Caco-2 (cell line): Measurements from ENCODE around the gene WNT3A. TPM values are rescaled to one million over a fixed set of nuclear protein-coding genes. Genes with fewer than 3 reads are reported as not detected.

Experiments
- BruUV-seq: library from RNA; stranded (reverse); fragments of 400-500 nt; replicated peaks from 2 replicates; lab custom pipeline; 2021; lab: Mats Ljungman, UMichigan
- CTCF ChIA-PET: fragments of 300-600 bp; sonication (Branson Sonifier 250); formaldehyde crosslinking; loops from one replicate; lab custom pipeline; 2022; ENCODE audit warnings: antibody characterized with exemption; lab: Charles Lee
- POLR2A ChIA-PET: fragments of 300-600 bp; sonication (Branson Sonifier 250); formaldehyde crosslinking; loops from one replicate; lab custom pipeline; 2022; ENCODE audit warnings: antibody characterized with exemption; lab: Charles Lee
- DNase-seq, 2 experiments: peaks; one replicate each; pipeline versions ENCODE4 v3.0.0 to v3.0.0-alpha.2; 2020 to 2022
- H3K27me3 ChIP-seq: replicated peaks from 2 replicates; pipeline ENCODE4 v1.6.0; 2011; ENCODE audit warnings: low read length; ENCODE audit not compliant: control insufficient read depth, insufficient read depth
- H3K36me3 ChIP-seq: 2 replicates; pipeline ENCODE4 v1.5.1; 2011; ENCODE audit warnings: low read length; ENCODE audit not compliant: control insufficient read depth, insufficient read depth
- H3K4me1 ChIP-seq: fragments of 250-450 bp; sonication (Bioruptor Pico); 2 replicates; pipeline ENCODE4 v1.5.1; 2020; ENCODE audit warnings: mild to moderate bottlenecking
- H3K4me3 ChIP-seq: 2 replicates; pipeline ENCODE4 v1.5.1; 2011; ENCODE audit warnings: low read depth, mild to moderate bottlenecking, control low read depth, low read length
- H3K9me3 ChIP-seq: fragments of 250-450 bp; sonication (Bioruptor Pico); 2 replicates; pipeline ENCODE4 v1.5.1; 2020; ENCODE audit warnings: mild to moderate bottlenecking, moderate library complexity
- H3K27ac Mint-ChIP-seq: one replicate; pipeline ENCODE4 v1.8.0; 2022; ENCODE audit warnings: mixed read lengths; ENCODE audit not compliant: unreplicated experiment
- H3K27me3 Mint-ChIP-seq: one replicate; pipeline ENCODE4 v1.8.0; 2022; ENCODE audit warnings: mixed read lengths; ENCODE audit not compliant: insufficient read depth, unreplicated experiment
- H3K36me3 Mint-ChIP-seq: one replicate; pipeline ENCODE4 v1.8.0; 2022; ENCODE audit warnings: mild to moderate bottlenecking, mixed read lengths; ENCODE audit not compliant: insufficient read depth, unreplicated experiment
- H3K4me1 Mint-ChIP-seq: one replicate; pipeline ENCODE4 v1.8.0; 2022; ENCODE audit warnings: low read depth, mixed read lengths; ENCODE audit not compliant: unreplicated experiment
- H3K4me3 Mint-ChIP-seq: one replicate; pipeline ENCODE4 v1.8.0; 2022; ENCODE audit warnings: mild to moderate bottlenecking, moderate library complexity, mixed read lengths; ENCODE audit not compliant: unreplicated experiment
- H3K9me3 Mint-ChIP-seq: one replicate; pipeline ENCODE4 v1.8.0; 2022; ENCODE audit warnings: mixed read lengths; ENCODE audit not compliant: unreplicated experiment
- intact Hi-C: fragments of 100-400 bp; cut with micrococcal nuclease; formaldehyde crosslinking; loops from one replicate; pipeline ENCODE4 v1.10.0; 2022; ENCODE audit not compliant: unreplicated experiment
- total RNA-seq: library from RNA; stranded (reverse); gene quantifications from 2 replicates; pipeline ENCODE4 v1.2.3, GENCODE V29; 2022
- TF ChIP-seq, protein P1 (sequence below), 2 experiments: fragments of 200-600 bp in 1 of 2; IDR thresholded peaks; 1 replicate in 1 of 2; 2 replicates in 1 of 2; pipeline versions ENCODE4 v1.5.1 to v1.8.0; 2011 to 2022; ENCODE audit warnings: antibody characterized with exemption in 1 of 2, control low read depth in 1 of 2, inconsistent platforms in 1 of 2, low read depth in 1 of 2, low read length in 1 of 2, mild to moderate bottlenecking in 1 of 2, moderate library complexity in 1 of 2; ENCODE audit not compliant: insufficient read depth in 1 of 2, severe bottlenecking in 1 of 2, unreplicated experiment in 1 of 2

Gene WNT3A
- total RNA-seq, 1 experiment from 2014 or later, result 0.09 TPM

DNA sequence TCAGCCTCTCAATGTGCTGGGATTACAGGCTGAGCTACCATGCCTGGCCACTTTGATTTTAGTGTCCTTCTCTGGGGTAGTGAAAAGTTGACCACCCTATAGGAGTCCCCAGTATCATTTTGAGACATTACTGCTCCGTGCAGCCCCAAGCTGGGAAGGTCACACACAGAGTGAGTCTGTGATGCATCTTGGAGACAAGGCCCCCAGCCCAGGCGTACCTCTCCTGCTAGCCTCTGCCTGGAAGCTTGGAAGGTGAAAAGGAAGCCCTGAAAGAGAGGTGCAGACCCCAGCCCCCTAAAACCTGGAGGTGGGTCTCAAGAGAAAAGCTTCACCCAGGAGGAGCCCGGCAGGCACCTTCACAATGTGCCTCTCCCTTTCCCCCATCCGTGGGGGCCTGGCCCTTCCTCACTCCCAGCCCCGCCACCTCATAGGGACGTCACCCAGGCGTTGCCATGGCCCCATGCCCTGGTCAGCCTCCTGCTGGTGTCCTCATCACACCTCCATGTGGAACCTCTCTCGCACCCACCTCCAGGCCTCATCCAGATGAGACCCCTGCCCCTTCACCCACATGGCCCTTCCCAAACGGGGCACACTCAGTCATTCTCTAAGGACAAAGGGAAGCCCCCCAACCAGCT lies 70.1 kb downstream of the WNT3A start:
- H3K4me1 Mint-ChIP-seq, result no peaks in the 10 kb centered on the region

DNA sequence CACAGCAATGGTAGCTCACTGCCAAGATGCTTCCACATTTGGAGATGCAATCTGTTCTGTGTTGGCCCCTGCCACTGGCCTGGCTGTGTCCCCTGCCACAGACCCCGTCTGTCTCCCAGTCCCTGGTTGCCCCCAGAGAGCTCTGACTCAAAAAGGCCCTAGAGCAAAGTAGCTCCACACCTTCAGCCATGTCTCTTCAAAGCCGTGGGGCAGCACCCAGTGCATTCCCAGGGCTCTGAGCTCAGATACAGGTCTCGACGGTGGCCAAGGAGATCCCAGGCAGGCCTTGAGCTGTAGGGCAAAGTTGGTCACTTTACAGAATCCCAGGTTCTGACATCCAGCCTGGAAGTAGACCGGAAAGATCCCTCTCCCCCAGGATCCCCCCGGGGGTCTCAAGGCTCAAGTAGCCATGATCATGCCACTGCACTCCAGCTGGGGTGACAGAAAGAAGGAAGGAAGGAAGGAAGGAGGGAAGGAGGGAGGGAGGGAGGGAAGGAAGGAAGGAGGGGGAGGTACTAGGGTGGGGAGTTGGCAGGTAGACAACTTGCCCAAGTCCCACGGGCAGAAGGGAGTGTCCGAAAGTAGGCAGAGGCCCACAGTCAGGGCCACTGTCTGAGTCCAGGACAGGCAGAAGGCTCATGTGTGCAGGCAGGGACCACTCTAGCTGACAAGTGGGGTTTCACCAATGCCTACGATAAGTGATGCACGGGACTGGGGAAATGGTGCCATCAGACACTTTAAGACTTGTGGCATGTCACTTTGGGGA lies 71.0 kb downstream of the WNT3A start:
- intact Hi-C loops, result no loop called here
- Mint-ChIP-seq H3K4me1 (no peaks in the 10 kb centered on the region), H3K27me3 (no peaks in the 10 kb centered on the region), H3K36me3 (peaks cover 19% of the 10 kb centered on the region), H3K27ac (no peak overlapping the region), H3K9me3 (no peaks in the 10 kb centered on the region), H3K4me3 (no peak overlapping the region)
- Histone ChIP-seq H3K4me1 (0 out of 2 replicates have a peak, but pooled peaks cover 5% of the 10 kb centered on the region), H3K4me3 (no peak overlapping the region), H3K9me3 (no peaks in the 10 kb centered on the region), H3K27me3 (no peaks in the 10 kb centered on the region), H3K36me3 (no peaks in the 10 kb centered on the region)
- TF ChIP-seq, protein P1, sequence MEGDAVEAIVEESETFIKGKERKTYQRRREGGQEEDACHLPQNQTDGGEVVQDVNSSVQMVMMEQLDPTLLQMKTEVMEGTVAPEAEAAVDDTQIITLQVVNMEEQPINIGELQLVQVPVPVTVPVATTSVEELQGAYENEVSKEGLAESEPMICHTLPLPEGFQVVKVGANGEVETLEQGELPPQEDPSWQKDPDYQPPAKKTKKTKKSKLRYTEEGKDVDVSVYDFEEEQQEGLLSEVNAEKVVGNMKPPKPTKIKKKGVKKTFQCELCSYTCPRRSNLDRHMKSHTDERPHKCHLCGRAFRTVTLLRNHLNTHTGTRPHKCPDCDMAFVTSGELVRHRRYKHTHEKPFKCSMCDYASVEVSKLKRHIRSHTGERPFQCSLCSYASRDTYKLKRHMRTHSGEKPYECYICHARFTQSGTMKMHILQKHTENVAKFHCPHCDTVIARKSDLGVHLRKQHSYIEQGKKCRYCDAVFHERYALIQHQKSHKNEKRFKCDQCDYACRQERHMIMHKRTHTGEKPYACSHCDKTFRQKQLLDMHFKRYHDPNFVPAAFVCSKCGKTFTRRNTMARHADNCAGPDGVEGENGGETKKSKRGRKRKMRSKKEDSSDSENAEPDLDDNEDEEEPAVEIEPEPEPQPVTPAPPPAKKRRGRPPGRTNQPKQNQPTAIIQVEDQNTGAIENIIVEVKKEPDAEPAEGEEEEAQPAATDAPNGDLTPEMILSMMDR (IDR thresholded peaks at IDR 0.05; ENCODE audit: insufficient read depth in 1 of 2, low read depth in 1 of 2, low read length in 1 of 2, severe bottlenecking in 1 of 2, unreplicated experiment in 1 of 2), result no peak
- ChIA-PET CTCF (interaction anchor here (0.5 to 0.7 kb wide), 2 partner anchors 78 to 88 kb away, joined by 3 to 4 read pairs; partner anchors contain the start of gene IBA57), POLR2A (no interaction called here)
- no TSS peak for BruUV-seq
- peak in 1 of 2 experiments; percentile 29 for DNase-seq

More for the DNA sequence above, 70.1 kb downstream of the WNT3A start:
- TF ChIP-seq, protein P1 (IDR thresholded peaks at IDR 0.05; ENCODE audit: insufficient read depth in 1 of 2, low read depth in 1 of 2, low read length in 1 of 2, severe bottlenecking in 1 of 2, unreplicated experiment in 1 of 2), result no peak
- DNase-seq, result no peak
- Mint-ChIP-seq H3K36me3 (peaks cover 19% of the 10 kb centered on the region), H3K27me3 (no peaks in the 10 kb centered on the region), H3K9me3 (no peaks in the 10 kb centered on the region), H3K27ac (no peak overlapping the region), H3K4me3 (no peak overlapping the region)
- H3K27me3 ChIP-seq, result no peaks in the 10 kb centered on the region
- no peaks in the 10 kb centered on the region for H3K9me3 ChIP-seq
- 0 out of 2 replicates have a peak, but pooled peaks cover 5% of the 10 kb centered on the region for H3K4me1 ChIP-seq
- CTCF ChIA-PET, result interaction anchor here (0.5 kb wide), 1 partner anchor 89 kb away, joined by 4 read pairs; the partner anchor contains the start of gene IBA57
- intact Hi-C loops, result no loop called here
- H3K36me3 ChIP-seq, result no peaks in the 10 kb centered on the region
- H3K4me3 ChIP-seq, result no peak overlapping the region
- POLR2A ChIA-PET, result no interaction called here
- no TSS peak for BruUV-seq

DNA sequence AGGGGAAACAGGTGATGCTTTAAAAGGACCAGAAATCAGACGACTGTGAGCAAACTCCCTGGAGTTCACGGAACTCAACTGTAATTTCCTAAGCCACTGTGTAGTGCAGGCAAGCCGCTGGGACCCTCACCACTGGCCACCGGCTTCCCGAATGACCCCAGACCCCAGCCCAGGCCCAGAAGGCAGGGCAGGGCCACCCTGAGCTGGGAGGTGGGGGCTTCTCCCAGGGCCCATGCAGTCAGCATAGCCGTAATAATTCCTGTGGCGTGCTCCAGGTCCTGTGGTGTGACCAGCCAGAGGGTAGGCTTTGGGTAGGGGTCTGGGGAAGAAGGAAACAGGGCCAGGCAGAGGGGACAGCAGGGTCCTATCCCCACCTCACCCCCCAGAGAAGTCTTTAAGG lies 72.2 kb downstream of the WNT3A start:
- DNase-seq, result no peak
- peaks cover 6% of the 10 kb centered on the region; the same call in 1 of the 2 replicates for H3K4me1 ChIP-seq
- intact Hi-C loops, result no loop called here
- no TSS peak for BruUV-seq
- no peak overlapping the region for H3K4me3 Mint-ChIP-seq
- no peaks in the 10 kb centered on the region for H3K9me3 Mint-ChIP-seq
- H3K27ac Mint-ChIP-seq, result no peak overlapping the region
- POLR2A ChIA-PET, result no interaction called here
- H3K36me3 ChIP-seq, result no peaks in the 10 kb centered on the region
- TF ChIP-seq, protein P1 (IDR thresholded peaks at IDR 0.05; ENCODE audit: insufficient read depth in 1 of 2, low read depth in 1 of 2, low read length in 1 of 2, severe bottlenecking in 1 of 2, unreplicated experiment in 1 of 2), result no peak
- H3K36me3 Mint-ChIP-seq, result peaks cover 22% of the 10 kb centered on the region
- no peaks in the 10 kb centered on the region for H3K9me3 ChIP-seq
- H3K27me3 ChIP-seq, result no peaks in the 10 kb centered on the region
- CTCF ChIA-PET, result no interaction called here
- H3K27me3 Mint-ChIP-seq, result no peaks in the 10 kb centered on the region
- no peak overlapping the region for H3K4me3 ChIP-seq
- H3K4me1 Mint-ChIP-seq, result no peaks in the 10 kb centered on the region
